CD4-positive, alpha-beta T cell treated with Interleukin-2 at 100 ng/mL for 4 hours (primary cell): ENCODE results near the gene AQR.
"Not testable (repeated sequence)": the region's sequence is repeated elsewhere in the genome, so short reads cannot be mapped to it uniquely, and the experiment has no call there.

Source experiments
- DNase-seq: peaks from one replicate; pipeline ENCODE4 v3.0.0-alpha.2; 2020; ENCODE audit warnings: low spot score

AQR gene

DNA sequence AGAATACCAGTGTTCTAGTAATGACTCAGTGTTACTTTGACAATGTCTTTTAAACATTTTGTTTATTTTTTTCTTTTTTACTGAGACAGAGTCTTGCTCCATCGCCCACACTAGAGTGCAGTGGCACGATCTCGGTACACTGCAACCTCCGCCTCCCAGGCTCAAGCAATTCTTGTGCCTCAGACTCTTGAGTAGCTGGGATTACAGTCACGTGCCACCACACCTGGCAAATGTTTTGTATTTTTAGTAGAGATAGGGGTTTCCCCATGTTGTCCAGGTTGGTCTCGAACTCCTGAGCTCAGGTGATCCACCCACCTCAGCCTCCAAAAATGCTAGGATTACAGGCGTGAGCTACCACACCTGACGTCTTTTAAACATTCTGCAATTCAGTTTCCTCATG, 15.7 kb downstream of the AQR start:
- no peak for DNase-seq

DNA sequence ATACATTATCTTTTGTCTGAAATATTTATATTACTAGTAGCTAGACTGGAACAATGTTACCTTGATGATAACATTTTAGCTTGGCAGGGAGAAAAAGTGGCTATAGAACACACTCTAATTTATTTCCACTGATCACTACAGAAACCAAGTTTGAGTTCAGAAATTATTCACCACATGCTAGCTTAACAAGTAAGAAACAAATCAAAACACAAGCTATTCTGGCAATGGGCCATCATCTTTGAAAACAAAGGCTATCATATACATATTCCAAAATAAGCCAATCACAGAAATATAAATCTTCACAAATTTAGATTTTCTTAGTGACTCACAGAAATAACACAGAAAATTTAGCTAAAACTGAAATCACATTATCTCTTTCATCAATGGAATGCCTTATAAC, 17.1 kb downstream of the AQR start:
- DNase-seq = no peak

DNA sequence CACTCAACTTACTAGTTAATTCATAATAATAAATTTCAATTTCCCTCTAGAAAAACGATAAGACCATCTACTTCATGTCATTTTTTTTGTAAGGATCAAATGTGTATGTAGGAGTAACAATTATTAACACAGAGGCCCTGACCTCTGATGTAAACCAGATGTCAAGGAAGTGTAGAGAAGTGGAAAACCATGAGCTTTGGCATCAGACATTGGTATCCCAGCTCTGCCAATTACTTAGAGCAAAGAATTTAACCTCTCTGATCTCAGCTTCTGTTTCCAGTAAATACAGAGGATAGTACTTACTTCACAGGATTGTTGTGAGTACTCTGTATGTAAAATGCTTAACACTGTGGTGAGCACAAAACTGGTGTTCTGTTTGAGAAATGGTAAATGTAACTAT, 17.5 kb downstream of the AQR start:
- DNase-seq = no peak

DNA sequence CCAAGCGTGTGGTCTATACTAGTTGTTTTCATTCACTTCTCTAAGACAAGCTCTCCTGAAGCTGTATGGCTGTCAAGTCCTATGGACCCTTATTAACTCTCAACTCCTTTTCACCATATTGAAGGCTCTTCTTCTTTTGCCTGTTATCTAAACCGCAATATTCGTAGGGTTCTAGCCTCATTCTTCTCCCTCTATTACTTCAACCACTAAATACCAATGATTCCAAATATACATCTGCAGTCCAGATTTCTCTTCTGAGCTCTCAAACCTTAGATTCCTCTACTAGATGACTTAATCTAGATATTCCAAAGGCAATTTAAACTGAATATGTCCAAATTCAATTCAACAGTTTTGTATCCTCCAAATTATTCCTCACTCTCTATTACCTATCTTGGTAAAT, 24.6 kb downstream of the AQR start:
- DNase-seq = no peak

DNA sequence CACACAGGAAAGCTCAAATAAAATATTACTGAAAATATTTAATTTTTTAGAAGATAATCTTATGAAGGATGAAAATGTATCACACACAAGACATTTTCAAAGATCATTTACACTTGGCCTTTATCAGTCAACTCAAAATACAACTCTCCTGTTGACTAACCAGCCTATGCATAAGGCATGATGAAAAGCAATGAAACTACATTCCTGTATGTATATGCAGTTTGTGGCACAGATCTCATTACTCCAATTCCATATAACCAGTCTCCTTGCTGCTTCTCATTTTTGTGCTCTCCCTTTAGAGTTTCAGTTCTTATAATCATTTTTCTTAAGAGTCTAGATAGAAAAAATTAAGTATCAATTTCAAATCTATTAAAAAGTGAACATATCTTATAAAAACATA, 25.8 kb downstream of the AQR start:
- no peak for DNase-seq

DNA sequence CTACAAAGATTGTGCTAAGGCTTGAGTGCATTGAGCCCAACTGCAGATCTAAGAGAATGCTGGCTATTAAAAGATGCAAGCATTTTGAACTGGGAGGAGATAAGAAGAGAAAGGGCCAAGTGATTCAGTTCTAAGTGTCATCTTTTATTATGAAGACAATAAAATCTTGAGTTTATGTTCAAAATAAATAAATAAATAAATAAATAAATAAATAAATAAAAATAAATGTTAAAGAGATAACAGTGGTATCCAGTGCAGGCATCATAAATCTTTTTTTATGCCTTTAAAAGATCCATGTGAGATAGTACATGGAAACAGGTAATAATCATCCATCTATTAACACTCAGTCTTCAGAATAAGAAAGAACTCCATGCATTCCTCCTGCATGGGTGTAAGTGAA, 26.3 kb downstream of the AQR start:
- DNase-seq = not testable (repeated sequence)

DNA sequence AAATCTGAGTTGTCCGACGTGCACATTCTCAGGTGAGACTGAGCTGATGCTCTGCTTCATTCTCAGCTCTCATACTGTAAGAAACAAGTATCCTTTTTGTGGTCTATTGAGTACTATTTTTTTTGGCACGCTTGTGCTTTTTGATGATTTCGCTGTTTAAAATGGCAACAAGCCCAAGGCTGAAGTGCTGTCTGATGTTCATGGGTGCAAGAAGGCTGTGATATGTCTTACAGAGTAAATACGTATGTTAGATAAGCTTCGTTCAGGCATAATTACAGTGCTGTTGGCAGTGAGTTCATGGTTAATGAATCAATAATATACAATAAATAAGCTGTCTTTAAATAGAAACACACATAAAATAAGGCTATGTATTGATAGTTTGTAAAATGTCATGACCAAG, 27.2 kb downstream of the AQR start:
- no peak for DNase-seq

DNA sequence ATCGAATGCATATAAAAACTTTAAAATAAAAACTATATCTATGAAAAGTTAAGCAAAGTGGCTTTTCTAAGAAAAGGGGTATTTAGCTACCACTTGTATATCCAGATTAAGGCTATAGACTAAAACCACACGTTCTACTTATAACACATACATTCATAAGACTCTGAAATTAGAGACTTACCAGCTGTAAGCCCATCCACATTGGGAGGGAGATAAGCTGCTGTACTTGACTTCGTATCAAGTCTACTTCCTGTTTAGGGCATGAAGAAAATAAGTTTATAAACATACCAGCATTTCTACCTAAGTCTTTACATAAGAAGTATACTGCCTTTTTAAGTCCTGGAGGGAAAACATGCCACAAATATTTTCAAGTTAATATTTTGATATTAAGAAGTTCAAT, 27.7 kb downstream of the AQR start:
- DNase-seq = no peak

DNA sequence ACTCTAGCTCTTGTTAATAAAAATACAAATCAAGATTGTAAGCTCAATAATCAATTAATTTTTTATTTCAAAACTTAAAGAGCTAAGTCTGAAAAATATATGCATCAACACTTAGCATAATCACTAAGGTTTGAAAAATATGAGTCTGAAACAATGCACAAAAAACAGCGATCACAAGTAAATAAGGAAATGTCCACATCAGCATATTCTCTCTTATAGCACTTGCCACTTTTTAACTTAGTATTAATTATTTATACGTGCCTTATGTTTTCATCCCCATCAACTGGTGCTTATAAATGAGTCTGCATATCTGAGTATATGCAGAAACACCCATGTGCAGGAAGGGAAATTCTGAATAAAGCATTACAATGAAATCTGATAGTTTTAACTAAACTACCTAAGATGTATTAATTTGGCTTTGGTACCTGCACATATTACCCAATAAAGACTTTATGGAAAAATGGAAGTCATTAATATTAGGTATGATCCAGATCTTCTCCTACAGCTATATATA, 28.3 kb downstream of the AQR start:
- DNase-seq = no peak

DNA sequence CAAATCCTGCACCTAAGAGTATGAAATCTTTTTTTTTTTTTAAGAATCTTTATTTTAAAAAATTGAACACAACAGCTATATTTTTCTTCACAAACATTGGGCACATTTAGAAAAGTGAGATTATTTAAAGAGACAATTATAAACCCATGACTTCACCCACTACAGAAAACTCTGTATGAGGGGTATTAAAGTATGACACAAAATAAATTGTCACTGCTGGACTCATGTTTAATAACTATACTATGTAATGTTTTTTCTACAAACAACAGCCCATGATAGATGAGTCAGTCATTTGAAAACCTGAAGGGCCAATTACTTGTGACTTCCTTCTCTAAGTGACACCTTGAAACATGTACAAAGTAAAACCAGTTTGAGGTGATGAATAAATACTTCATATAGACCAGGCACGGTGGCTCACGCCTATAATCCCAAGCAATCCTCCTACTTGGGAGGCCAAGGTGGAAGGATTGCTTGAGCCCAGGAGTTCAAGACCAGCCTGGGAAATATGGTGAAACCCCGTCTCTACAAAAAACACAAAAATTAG, 36.0 kb downstream of the AQR start:
- no peak for DNase-seq

DNA sequence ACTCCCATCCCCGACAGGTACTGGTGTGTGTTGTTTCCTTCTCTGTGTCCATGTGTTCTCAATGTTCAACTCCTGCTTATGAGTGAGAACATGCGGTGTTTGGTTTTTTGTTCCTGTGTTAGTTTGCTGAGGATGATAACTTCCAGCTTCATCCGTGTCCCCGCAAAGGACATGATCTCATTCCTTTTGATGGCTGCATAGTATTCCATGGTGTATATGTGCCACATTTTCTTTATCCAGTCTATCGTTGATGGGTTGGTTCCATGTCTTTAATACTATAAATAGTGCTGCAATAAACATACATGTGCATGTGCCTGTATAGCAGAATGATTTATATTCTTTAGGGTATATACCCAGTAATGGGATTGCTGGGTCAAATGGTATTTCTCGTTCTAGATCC, 41.2 kb downstream of the AQR start:
- DNase-seq = not testable (repeated sequence)

DNA sequence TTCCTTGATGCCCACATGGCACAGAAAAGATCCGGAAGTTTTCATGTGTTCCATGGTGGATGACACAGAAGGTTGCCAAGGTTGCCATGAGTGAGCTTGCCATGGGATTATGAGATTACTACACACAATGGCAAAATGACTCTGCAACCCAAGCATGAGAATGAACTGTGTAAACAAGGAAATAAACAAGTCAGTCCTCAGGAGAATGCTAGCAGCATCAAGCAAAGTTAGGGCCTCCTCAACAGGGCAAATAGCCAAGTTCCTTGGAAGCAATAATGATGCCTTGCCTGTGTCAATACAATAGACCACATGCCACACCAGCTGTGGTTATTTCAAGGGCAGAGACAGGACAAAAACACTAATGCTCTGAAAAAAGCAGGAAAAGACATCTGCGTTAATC, 41.8 kb downstream of the AQR start:
- DNase-seq = no peak

DNA sequence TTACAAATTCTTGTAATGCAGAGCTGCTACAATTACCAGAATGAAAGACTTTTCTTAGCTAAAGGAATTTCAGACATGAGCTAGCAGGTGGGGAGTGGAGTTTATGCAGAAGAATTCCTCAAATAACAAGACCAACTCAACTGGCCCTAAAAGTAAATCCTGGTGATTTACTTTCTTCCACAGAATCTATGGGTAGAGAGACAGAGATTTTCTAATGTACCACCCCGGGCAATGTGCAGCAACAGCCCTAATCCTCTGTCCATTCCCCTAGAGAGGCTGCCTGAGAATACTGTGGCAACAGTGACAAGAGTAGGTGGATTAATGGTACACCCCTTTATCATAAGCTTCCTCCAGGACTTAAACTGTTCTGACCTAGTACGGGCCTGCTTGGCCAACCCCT, 55.2 kb downstream of the AQR start:
- DNase-seq = no peak

DNA sequence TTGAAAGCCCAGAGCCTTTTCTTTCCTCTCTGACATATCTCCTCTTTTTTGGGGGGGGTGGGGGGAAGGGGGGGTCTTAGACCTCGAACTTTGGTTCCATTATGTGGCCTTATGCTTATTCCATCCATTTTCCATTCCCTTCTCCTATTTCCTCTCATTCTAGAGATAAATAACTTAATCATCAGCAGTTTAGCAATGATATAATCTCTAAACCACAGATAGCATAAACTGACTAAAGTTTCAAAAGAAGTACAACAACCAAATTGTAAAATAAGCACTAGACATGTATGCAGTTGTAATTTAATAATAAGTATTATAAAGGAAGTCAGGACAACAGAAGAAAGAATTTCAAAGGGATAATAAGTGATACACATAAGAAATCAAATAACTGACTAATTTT, 64.5 kb downstream of the AQR start:
- DNase-seq = no peak

DNA sequence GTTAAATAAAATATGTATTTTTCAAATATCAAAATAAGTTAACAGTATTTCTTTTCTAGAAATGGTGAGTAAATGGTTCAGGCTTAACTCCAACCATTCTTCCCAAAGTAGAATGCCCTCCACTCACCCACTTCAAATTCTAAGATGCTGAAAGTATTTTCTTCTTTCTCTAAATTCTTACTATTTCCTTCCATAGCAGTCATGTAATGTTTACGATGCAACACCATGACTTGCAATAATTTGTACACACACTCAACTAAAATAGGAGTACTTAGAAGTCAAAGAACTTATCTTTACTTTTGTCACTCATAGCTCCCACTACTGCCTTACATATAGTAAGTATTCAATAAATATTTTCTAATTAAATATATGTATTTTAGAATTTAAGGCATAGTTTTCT, 65.0 kb downstream of the AQR start:
- no peak for DNase-seq

DNA sequence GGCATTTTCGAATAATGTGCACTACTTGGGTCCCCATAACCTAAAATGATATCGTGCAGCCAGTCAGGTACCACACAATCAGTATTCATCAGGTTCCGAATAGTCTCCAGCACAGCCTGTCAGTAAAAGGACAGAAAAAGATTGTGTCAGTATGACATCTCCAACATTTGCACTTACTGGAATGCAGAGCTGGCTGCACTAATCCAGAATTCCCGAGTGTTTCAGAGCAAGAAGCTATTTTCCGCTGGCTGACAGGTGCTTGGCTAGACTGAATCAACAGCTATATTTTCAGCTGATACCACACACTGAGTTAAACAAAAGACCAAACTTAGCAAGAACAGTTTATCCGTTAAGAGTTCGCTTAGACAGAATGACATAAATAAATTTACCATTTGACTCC, 68.8 kb downstream of the AQR start:
- DNase-seq = no peak

DNA sequence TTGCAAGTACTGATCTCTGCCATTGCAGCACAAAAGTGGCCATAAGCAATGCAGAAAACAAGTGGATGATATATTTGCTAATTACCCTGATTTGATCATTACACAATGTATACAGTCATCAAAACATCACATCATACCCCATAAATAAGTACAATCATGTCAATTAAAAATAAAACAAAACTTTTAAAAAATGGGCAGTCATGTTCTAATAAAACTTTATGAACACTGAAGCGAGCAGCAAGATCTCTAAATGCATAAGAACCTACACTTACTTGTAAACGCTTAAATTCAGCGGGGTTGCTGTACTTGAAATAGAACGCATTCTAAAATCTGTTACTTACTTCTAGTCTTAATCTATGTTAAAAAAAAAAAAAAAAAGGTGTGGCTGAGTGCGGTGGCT, 73.4 kb downstream of the AQR start:
- DNase-seq = no peak

DNA sequence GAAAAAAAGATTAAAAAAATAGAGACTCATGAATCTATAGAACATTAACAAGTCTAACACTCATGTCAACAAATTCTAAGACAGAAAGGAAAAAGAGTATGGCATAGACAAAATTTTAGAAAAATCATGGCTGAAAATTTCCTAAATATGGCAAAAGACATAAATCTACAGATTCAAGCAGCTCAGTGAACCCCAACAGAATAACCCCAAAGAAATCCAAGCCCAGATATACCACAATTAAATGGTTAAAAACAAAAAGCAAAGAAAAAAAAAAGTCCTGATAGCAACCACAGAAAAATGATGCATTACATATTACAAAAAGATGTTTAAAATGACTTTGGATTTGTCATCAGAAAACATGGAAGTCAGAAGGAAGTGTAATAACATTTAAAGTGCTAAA, 75.6 kb downstream of the AQR start:
- no peak for DNase-seq

DNA sequence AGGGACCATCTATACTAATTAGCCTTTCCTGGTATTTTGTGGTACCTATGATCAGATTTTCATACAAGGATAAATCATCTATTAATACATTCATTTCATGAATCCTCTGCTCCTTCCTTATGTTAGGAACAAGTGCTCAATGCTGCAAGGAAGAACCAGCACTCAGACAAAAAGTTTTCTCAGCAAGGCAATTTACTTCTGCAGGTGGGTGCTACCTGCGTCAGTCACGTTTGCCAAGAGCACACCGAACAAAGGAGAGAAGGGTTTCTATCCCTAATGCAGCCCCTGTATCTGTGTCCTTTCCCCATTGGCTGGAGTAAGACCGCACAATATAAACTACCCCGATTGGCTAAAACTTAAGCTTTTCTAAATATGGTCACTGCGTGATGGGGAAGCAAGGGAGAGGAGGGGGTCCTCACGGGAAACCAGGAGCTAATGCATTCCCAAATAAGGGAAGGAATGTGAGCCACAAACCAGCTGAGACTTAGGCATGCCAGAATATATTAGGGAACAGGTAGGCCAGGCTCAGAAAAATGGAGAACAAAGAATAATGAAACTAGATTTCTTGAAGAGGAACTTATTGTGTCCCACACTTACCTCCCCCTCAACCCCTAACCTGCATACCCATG, 76.5 kb downstream of the AQR start:
- no peak for DNase-seq

DNA sequence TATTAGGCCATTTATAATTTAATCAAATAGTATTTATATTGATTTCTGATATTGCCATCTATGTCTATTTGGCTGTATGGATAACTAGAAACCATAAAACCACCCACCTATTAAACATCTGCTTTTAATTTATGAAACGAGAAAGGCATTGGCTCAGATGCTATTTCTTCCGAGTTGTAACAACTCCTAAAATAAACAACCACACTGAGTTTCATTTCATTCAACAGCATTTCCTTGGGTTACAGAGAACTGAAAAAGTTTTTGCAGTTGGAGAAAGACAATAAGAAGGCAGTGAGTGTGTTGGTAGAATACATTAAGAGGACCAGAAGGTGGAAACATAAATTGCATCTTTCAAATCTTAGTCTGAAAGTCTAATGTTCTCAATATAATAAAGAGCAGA, 79.1 kb downstream of the AQR start:
- DNase-seq = no peak

DNA sequence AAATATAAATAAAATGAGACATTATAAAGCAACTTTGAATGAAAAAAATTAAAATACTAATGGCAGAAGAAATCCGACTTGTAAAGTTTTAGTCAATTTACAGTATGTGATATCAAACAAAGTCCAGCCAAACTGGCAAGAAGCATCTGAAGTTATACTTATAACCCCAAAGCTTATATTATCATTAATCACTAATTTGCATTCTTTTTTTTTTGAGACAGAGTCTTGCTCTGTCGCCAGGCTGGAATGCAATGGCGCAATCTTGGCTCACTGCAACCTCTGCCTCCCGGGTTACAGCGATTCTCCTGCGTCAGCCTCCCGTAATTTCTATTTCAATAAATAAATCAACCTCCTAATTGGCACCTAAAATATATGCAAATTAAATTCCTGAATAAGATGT, 80.1 kb downstream of the AQR start:
- DNase-seq = no peak

DNA sequence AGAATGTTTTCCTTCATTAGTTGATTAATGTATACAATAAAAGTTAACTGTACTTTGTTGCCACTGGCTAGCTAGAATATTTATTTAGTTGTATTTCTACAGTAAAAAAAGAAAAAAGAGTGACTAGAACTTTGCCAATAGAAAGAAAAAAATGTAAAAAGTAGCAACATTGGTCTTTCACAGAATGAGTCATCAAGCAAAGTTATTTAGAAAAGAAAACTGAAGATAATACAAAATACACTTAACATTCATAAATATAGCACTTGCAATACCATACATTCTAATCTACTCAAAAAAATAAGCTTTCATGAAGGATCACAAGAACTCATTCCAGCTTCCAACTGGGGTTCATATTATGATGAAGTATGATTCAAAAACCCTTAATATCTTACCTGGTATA, 83.4 kb downstream of the AQR start:
- DNase-seq = no peak

DNA sequence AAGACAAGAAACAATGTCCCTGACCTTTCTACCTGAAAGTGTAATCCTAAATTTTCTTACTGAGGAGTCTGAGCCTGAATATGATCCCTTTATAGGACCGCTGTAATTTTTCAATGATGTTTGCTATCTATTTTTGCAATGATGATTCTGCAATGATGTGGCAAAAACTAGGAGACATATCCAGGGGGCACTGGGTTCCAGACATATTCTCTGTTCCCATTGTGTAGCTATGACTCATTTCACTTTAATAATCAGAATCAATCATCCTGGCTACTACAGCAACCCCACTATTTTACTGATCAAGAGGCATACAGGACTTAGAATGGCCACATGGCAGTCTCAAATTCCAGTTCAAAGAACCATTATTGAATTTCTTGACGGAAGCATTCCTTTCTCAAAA, 85.9 kb downstream of the AQR start:
- no peak for DNase-seq

DNA sequence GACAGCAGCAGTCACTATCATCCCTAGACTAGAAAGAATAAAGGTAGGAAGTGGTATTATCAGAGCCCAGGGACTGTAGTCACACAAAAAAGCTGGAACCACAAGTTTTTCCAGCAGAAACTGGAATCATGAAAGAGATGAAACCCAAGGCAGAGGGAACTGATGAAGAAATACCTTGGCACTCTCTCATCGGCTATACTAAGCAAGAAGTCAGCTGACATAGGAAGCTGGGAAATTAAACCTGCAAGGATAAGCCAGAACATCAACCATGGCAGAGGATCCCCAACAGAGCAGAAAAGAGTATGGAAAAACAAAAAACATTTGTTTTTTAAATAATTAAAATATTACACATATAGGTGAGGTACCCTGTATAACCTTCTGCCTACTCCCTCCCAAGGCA, 86.5 kb downstream of the AQR start:
- no peak for DNase-seq

DNA sequence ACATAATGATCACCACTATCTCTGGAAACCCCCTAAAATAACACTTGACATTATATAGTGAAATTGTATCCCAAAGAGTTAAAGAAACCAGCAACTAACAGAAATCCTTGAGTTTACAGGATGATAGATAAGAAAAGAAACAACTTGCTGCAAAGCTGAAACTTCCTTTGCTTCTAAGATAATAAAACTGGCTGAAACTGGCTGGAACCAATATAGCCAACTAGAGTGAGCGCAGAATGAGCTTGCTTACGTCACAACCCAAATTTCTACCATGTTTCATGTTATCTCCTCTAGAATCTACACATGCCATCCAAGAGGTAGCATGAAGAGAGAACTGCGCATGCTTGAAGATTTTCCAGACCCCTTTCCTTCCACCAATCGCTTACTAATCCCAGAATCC, 90.4 kb downstream of the AQR start:
- no peak for DNase-seq
